ENCODE results near the gene NR6A1. TPM values are rescaled to one million over a fixed set of nuclear protein-coding genes. Genes with fewer than 3 reads are reported as not detected.

NR6A1 gene
- total RNA-seq, 1 donor from 2014 or later = 60.7 TPM

GRCh38 chr9:124500796-124501611 is 270.1 kb downstream of the NR6A1 start:
- no peak overlapping the region for H3K4me3 Mint-ChIP-seq
- TF ChIP-seq CTCF (conservative IDR thresholded peaks at IDR 0.05) = no peak
- H3K36me3 Mint-ChIP-seq (ENCODE audit: low read depth) = no peaks in the 10 kb centered on the region
- H3K27ac Mint-ChIP-seq (ENCODE audit: unreplicated experiment) = no peak overlapping the region
- no peak for DNase-seq (ENCODE audit: low read depth, low spot score)
- peaks cover 69% of the 10 kb centered on the region for H3K27me3 Mint-ChIP-seq (ENCODE audit: low read depth)
- H3K9me3 Mint-ChIP-seq = no peaks in the 10 kb centered on the region
- peaks cover 8% of the 10 kb centered on the region for H3K4me1 Mint-ChIP-seq

GRCh38 chr9:124500028-124500795 is 270.9 kb downstream of the NR6A1 start:
- no peak for DNase-seq (ENCODE audit: low read depth, low spot score)
- peaks cover 62% of the 10 kb centered on the region for H3K27me3 Mint-ChIP-seq (ENCODE audit: low read depth)
- no peak for TF ChIP-seq CTCF (conservative IDR thresholded peaks at IDR 0.05)
- no peak overlapping the region for H3K27ac Mint-ChIP-seq (ENCODE audit: unreplicated experiment)
- peaks cover 11% of the 10 kb centered on the region for H3K4me1 Mint-ChIP-seq
- no peaks in the 10 kb centered on the region for H3K9me3 Mint-ChIP-seq
- no peaks in the 10 kb centered on the region for H3K36me3 Mint-ChIP-seq (ENCODE audit: low read depth)
- no peak overlapping the region for H3K4me3 Mint-ChIP-seq

GRCh38 chr9:124499216-124499615 is 271.9 kb downstream of the NR6A1 start:
- H3K36me3 Mint-ChIP-seq (ENCODE audit: low read depth) = no peaks in the 10 kb centered on the region
- no peak overlapping the region for H3K27ac Mint-ChIP-seq (ENCODE audit: unreplicated experiment)
- no peak for TF ChIP-seq CTCF (conservative IDR thresholded peaks at IDR 0.05)
- no peaks in the 10 kb centered on the region for H3K9me3 Mint-ChIP-seq
- no peak overlapping the region for H3K4me3 Mint-ChIP-seq
- H3K4me1 Mint-ChIP-seq = peaks cover 11% of the 10 kb centered on the region
- H3K27me3 Mint-ChIP-seq (ENCODE audit: low read depth) = peaks cover 60% of the 10 kb centered on the region
- no peak for DNase-seq (ENCODE audit: low read depth, low spot score)

- peaks cover 6% of the 10 kb centered on the region for H3K4me1 Mint-ChIP-seq
- H3K36me3 Mint-ChIP-seq (ENCODE audit: low read depth) = no peaks in the 10 kb centered on the region
- no peak overlapping the region for H3K27ac Mint-ChIP-seq (ENCODE audit: unreplicated experiment)
- no peak overlapping the region for H3K4me3 Mint-ChIP-seq
- DNase-seq (ENCODE audit: low read depth, low spot score) = no peak
- no peaks in the 10 kb centered on the region for H3K9me3 Mint-ChIP-seq
- H3K27me3 Mint-ChIP-seq (ENCODE audit: low read depth) = peaks cover 57% of the 10 kb centered on the region
- TF ChIP-seq CTCF (conservative IDR thresholded peaks at IDR 0.05) = no peak
Measured at GRCh38 chr9:124498499-124499146, 272.5 kb downstream of the NR6A1 start.

GRCh38 chr9:124498040-124498439 is 273.1 kb downstream of the NR6A1 start:
- no peak for TF ChIP-seq CTCF (conservative IDR thresholded peaks at IDR 0.05)
- no peak for DNase-seq (ENCODE audit: low read depth, low spot score)
- Mint-ChIP-seq H3K9me3 (no peaks in the 10 kb centered on the region), H3K27ac (ENCODE audit: unreplicated experiment) (no peak overlapping the region), H3K4me1 (peaks cover 5% of the 10 kb centered on the region), H3K27me3 (ENCODE audit: low read depth) (peaks cover 53% of the 10 kb centered on the region), H3K36me3 (ENCODE audit: low read depth) (no peaks in the 10 kb centered on the region), H3K4me3 (no peak overlapping the region)
